CD4-positive, alpha-beta T cell treated with Interleukin-15 for 4 hours (primary cell): Measurements from ENCODE around the gene LLGL1.

ENCODE experiments used
- DNase-seq: peaks from one replicate; pipeline ENCODE4 v3.0.0-alpha.2; 2020; ENCODE audit warnings: low spot score

LLGL1 gene

DNA sequence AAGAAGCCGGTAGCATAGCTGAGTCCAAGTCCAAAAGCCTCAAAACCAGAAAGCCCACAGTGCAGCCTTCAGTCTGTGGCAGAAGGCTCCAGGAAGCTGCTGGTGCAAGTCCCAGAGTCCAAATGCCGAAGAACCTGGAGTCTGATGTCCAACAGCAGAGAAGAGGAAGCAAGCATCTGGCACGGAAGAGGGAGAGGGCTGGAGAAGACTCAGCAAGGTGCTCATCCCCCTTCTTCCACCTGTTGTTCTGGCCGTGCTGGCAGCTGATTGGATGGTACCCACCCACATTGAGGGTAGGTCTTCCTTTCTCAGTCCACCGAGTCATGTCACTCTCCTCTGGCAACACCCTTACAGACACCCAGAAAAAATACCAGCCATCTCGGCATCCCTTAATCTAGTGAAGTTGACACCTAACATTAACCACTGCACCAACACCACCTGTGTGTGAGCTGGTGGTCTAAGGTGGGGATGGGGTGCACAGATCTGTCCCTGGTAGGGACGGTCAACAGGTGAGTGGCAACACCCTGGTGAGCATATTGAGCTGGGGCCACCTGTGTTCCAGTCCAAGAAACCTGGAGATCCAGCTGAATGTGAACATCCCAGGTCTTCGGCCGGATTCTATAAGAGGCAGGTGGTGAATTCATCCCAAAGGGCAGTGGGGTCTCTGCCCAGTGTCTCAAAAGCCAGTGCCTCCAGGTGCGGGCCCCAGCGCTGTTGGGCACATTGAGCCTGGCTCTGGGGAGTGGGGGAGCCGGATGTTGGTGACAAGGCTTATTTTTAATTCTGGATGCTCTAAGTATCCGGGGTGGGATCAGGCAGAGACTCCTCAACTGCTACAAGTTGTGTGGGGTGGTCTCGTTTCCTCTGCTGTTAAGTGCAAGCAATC is 44.9 kb downstream of the LLGL1 start:
- no peak for DNase-seq

DNA sequence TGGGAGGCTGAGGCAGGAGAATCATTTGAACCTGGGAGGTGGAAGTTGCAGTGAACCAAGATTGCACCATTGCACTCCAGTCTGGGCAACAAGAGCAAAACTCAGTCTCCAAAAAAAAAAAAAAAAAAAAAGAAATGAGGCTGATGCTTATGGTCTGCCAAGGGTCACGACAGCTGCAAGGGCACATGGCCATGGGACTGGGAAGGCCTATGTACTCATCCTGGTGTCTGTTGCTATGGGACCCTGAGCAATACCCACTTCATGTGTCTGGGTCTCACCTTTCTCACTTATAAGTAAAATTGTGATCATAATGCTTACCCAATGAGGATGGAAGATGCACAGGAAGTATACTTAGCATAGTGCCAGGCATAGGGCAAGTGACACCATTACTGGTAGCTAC is 51.6 kb downstream of the LLGL1 start:
- no peak for DNase-seq

DNA sequence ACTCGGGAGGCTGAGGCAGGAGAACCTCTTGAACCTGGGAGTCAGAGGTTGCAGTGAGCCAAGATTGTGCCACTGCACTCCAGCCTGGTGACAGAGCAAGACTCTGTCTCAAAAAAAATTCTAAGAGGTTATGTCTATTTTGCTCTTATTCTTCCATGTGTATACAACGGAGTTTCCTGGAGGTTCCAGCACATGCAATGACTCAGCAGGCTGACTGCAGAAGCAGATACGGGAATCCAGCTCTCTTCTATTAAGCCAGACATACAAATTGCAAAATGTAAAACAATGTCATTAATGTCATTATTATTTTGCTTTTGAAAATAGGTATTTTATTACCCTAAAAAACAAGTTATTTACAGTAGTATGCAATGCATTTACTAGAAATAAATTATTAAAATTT is 53.4 kb downstream of the LLGL1 start:
- no peak for DNase-seq

DNA sequence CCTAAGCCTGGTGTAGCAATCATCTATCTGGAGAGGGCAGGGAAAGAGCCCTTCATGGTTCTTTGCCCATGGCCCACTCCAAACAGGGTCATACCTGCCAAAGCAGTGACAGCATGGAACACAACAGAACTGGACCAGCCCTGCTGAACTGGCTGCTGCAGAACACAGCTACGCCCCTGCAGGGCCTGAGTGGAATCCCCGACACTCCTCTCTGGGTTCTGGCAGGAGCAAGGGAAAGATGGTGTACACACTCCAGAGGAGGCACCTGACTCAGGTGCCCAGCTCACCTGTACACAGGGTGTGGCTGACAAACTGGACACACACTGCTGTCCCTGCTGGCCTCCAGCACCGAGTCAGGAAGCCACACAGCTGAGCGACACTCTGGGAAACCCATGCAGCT is 54.8 kb downstream of the LLGL1 start:
- no peak for DNase-seq

DNA sequence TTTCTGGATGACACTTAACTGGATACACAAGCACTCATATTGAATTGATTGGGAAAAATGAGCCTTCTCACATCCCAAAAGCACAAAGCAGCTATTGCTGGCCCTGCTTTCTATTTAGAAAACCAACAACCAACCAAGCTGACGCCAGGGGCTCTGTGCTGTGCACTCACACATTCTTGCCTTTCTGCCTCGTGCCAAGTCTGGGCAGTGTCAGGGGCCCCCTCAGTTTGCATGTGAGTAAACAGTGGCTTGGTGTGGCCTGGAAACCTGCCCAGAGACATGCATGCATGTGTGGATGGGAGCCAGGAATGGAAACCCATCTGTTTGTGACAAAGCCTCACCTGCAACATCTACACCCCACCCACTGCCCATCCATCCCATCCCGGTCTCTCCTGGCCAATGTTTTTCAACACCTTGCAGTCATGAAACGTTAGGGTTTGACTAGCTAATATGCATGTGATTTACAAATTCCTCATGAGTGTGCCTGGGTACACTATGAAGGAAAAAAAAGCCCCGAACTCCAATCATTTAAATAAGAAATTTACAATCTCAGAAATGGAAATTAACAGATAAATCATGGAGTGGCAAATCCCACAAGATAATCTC is 55.4 kb downstream of the LLGL1 start:
- DNase-seq = no peak

DNA sequence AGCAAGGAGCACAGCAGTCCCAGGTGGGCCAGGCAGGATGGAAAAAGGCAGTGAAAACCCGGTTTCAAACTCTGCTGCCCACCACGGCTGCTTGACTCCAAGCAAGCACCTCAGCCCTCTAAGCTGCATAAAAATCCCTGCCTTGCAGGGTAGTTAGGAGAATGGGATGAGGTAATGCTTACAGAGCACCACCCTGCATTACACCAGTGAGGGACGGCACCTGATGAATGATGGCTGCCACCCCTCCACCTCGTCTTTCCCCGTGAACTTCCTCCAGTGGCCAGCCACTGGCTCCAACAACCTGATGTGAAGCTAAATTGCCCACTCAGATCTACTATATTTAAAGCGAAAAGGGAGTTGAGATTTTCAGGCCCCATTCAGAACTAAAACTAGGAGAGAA is 56.4 kb downstream of the LLGL1 start:
- no peak for DNase-seq

DNA sequence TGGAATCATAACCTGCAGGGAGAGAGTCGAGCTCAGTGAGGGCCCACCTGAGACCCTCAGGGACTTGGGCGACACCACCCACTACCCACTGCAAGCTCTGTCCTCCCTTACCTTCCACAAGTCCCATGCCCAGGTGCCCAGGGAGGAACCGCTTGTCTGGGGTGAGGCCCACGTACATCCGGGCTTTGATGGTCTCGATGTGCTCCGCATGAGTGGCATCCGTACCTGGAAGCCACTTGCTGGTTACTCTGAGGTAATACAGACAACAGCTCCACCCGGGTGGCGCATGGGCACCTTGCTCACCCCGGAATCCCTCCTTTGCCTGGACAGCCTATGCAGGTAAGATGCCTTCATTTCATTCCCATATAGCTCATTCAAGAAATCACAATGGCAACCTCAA is 59.9 kb downstream of the LLGL1 start:
- no peak for DNase-seq

DNA sequence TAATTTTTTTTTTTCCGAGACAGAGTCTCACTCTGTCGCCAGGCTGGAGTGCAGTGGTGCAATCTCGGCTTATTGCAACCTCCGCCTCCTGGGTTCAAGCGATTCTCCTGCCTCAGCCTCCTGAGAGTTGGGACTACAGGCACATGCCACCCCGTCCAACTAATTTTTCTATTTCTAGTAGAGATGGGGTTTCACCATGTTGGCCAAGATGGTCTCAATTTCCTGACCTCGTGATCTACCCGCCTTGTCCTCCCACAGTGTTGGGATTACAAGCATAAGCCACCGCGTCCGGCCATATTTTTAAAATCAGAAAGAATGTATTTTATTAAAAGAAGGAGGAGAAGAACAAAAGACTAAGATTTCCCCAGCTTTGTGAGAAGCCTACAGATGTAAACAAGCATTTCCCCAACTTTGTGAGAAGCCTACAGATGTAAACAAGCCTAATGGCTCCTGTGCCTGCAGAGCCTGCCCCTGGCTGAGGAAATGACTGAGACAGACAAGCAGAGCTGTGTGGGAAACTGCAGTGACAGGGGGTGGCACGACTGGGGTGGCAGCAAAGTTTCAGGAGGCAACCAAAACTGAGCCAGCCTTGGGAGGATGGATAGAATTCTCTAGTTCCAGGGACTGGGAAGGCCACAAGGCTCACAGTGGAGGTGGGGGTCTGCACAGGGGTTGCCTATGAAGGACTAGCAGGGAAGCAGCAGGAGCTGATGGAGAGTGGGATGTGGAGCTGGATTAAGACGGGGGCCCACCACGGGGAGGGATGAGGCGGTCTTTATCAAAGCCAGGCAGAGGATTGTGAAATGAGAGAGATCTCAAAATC is 66.5 kb downstream of the LLGL1 start:
- no peak for DNase-seq
